Fibroblast of lung (primary cell): ENCODE measurements around the gene SDK1. TPM values are rescaled to one million over a fixed set of nuclear protein-coding genes. Genes with fewer than 3 reads are reported as not detected.

Experiments
- DNase-seq, 2 donors: peaks; one replicate each; pipeline versions ENCODE4 v3.0.0 to v3.0.0-alpha.2; 2010; ENCODE audit warnings: low read depth in 2 of 2
- H2AFZ ChIP-seq: 2 replicates; pipeline ENCODE4 v1.5.1; 2012; ENCODE audit warnings: low read length, control low read depth, inconsistent platforms
- H3K27ac ChIP-seq: 2 replicates; pipeline ENCODE4 v1.5.1; 2011; ENCODE audit warnings: low read length, control low read depth; ENCODE audit not compliant: insufficient read depth
- H3K27me3 ChIP-seq: 2 replicates; pipeline ENCODE4 v1.5.1; 2011; ENCODE audit warnings: mild to moderate bottlenecking, low read length; ENCODE audit not compliant: control insufficient read depth, insufficient read depth
- H3K36me3 ChIP-seq: 2 replicates; pipeline ENCODE4 v1.5.1; 2011; ENCODE audit warnings: low read length; ENCODE audit not compliant: control insufficient read depth, insufficient read depth
- H3K4me1 ChIP-seq: 2 replicates; pipeline ENCODE4 v1.5.1; 2011; ENCODE audit warnings: low read length; ENCODE audit not compliant: control insufficient read depth, insufficient read depth; ENCODE audit errors: extremely low read depth
- H3K4me2 ChIP-seq: 2 replicates; pipeline ENCODE4 v1.5.1; 2011; ENCODE audit warnings: low read length, control low read depth; ENCODE audit not compliant: insufficient read depth; ENCODE audit errors: extremely low read depth
- H3K4me3 ChIP-seq, 4 experiments: fragments of 200-600 bp in 1 of 4; sonication (generic) in 1 of 4; replicated peaks in 1 of 4; 2 replicates each; pipeline ENCODE4 v1.5.1; 2011 to 2016; ENCODE audit warnings: low read length in 4 of 4, low read depth in 3 of 4, mild to moderate bottlenecking in 3 of 4, control low read depth in 2 of 4, inconsistent platforms in 1 of 4, mixed read lengths in 1 of 4; ENCODE audit not compliant: insufficient read depth in 1 of 4; ENCODE audit errors: control extremely low read depth in 1 of 4
- H3K79me2 ChIP-seq: 2 replicates; pipeline ENCODE4 v1.5.1; 2012; ENCODE audit warnings: mild to moderate bottlenecking, low read length, inconsistent platforms; ENCODE audit not compliant: control insufficient read depth, insufficient read depth
- H3K9ac ChIP-seq: 2 replicates; pipeline ENCODE4 v1.5.1; 2011; ENCODE audit warnings: mild to moderate bottlenecking, low read length, control low read depth; ENCODE audit not compliant: insufficient read depth
- H3K9me3 ChIP-seq: 2 replicates; pipeline ENCODE4 v1.5.1; 2012; ENCODE audit warnings: low read depth, low read length; ENCODE audit not compliant: control insufficient read depth, insufficient read depth
- H4K20me1 ChIP-seq: 2 replicates; pipeline ENCODE4 v1.5.1; 2011; ENCODE audit warnings: low read length; ENCODE audit not compliant: control insufficient read depth, insufficient read depth; ENCODE audit errors: extremely low read depth
- CTCF ChIP-seq, 2 donors: IDR thresholded peaks in 1 of 2; conservative IDR thresholded peaks in 1 of 2; 1 replicate in 1 of 2; 2 replicates in 1 of 2; pipeline ENCODE4 v1.5.1; 2011 to 2012; ENCODE audit warnings: low read length in 2 of 2, control low read depth in 1 of 2, inconsistent platforms in 1 of 2, low read depth in 1 of 2, mild to moderate bottlenecking in 1 of 2
- EZH2 ChIP-seq: IDR thresholded peaks from 2 replicates; pipeline ENCODE4 v1.5.1; 2012; ENCODE audit warnings: low read length, control low read depth, mild to moderate bottlenecking; ENCODE audit errors: missing control alignments
- polyA plus RNA-seq, 2 donors: library from polyadenylated mRNA; depleted of rRNA in 1 of 2; stranded (reverse) in 1 of 2; unstranded in 1 of 2; fragments of >200 nt; gene quantifications; 2 replicates each; pipeline ENCODE4 v1.2.1, GENCODE V29; 2011 to 2012; ENCODE audit warnings: missing spikeins in 1 of 2
- total RNA-seq: library from RNA; depleted of rRNA; stranded (reverse); fragments of >200 nt; gene quantifications from 2 replicates; pipeline ENCODE4 v1.2.1, GENCODE V29; 2014

SDK1 gene
- total and polyA plus RNA-seq, 2 donors (not counting 1 experiment from before 2014, with no cell fraction given) = 1.0 to 8.6 TPM

- no peaks in the 10 kb centered on the region for H4K20me1 ChIP-seq
- no peak overlapping the region for H2AFZ ChIP-seq
- no peak overlapping the region for H3K4me3 ChIP-seq
- H3K9me3 ChIP-seq = no peaks in the 10 kb centered on the region
- H3K79me2 ChIP-seq = no peaks in the 10 kb centered on the region
- no peaks in the 10 kb centered on the region for H3K36me3 ChIP-seq
- no peaks in the 10 kb centered on the region for H3K27me3 ChIP-seq
- H3K27ac ChIP-seq = no peak overlapping the region
- peak in 1 of 2 donors; percentile 11 for DNase-seq
- H3K4me1 ChIP-seq = no peaks in the 10 kb centered on the region
- no peak overlapping the region for H3K4me2 ChIP-seq
- H3K9ac ChIP-seq = no peak overlapping the region
- no peak for TF ChIP-seq EZH2
- TF ChIP-seq CTCF (conservative IDR thresholded peaks at IDR 0.05 in 1 of 2, IDR thresholded peaks at IDR 0.05 in 1 of 2; ENCODE audit: low read depth in 1 of 2, low read length in 2 of 2) = no peak
Measured at GRCh38 chr7:3682028-3682710, 381.1 kb downstream of the SDK1 start.

DNA sequence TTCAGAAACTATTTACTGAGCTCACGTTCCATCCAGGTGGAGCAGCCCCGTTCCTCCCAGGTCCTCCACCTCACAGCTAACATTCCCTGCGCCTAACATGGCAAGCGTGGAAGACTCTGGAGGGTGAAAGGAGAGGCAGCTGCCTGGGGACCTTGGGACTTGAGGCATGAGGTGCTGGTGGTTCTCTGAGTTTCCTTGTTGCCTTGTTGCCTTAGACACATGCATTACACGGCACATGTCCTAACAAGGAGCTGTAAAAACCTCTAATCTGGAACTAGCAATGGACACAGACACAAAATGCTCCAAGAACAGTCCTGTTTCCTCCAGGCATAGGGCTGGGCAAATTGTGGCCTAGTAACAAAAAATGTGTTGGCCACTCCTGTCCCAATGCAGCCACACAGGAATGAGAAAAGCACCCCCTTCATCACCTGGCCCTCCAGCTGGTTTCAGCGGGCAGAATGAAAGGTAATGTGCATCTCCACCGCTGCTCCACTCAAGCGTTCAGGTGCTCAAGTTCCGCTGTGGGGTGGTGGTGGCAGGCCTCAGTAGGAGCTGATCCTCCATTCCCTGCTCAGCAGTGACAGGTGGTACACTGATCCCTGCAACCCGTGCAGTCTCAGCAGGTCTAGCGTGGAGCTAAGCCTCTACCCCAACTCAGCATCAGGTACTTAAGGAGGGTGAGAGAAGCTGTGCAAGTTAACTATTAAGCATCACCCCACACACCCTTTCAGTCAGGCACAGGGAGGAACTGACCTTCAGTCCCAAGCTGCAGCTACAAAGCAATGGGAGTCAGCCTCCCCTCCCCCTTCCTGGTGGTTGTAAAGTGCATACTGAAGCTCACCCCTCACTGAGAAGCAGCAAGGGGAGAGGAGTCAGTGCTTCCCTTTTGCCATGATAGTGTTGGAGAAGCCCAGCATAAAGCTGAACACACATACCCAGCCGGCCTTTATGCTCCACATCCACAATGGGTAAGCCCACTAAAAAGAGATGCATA lies 382.8 kb downstream of the SDK1 start:
- H3K9ac ChIP-seq = no peak overlapping the region
- H3K4me1 ChIP-seq = no peaks in the 10 kb centered on the region

More for the DNA sequence above, 382.8 kb downstream of the SDK1 start:
- Histone ChIP-seq H3K4me3 (no peak overlapping the region), H3K27ac (no peak overlapping the region), H3K4me2 (no peak overlapping the region), H2AFZ (no peak overlapping the region), H3K79me2 (no peaks in the 10 kb centered on the region), H3K36me3 (no peaks in the 10 kb centered on the region), H4K20me1 (no peaks in the 10 kb centered on the region), H3K9me3 (no peaks in the 10 kb centered on the region), H3K27me3 (no peaks in the 10 kb centered on the region)
- DNase-seq = no peak
- no peak for TF ChIP-seq EZH2
- no peak for TF ChIP-seq CTCF (conservative IDR thresholded peaks at IDR 0.05 in 1 of 2, IDR thresholded peaks at IDR 0.05 in 1 of 2; ENCODE audit: low read depth in 1 of 2, low read length in 2 of 2)
